HG03378 (cell line): ENCODE data around the gene ABHD3.
"Not testable (repeated sequence)": the region's sequence is repeated elsewhere in the genome, so short reads cannot be mapped to it uniquely, and the experiment has no call there.

Experiments used
- ATAC-seq: cut with Tn5 transposase; IDR thresholded peaks from one replicate; pipeline ENCODE4 v1.9.1; 2021; ENCODE audit warnings: mild to moderate bottlenecking, moderate library complexity; ENCODE audit not compliant: unreplicated experiment

The ABHD3 gene

DNA sequence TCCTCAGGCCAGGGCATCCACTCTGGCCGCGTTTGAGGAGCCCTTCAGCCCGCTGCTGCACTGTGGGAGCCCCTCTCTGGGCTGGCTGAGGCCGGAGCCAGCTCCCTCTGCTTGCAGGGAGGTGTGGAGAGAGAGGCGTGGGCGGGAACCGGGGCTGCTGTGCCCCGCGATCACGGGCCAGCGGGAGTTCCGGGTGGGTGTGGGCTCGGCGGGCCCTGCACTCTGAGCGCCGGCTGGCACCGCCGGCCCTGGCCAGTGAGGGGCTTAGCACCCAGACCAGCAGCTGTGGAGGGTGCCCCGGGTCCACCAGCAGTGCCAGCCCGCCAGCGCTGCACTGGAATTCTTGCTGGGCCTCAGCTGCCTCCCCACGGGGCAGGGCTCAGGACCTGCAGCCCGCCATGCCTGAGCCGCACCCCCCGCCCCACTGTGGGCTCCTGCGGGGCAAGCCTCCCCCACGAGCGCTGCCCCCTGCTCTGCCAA lies 1.9 kb upstream of the ABHD3 start:
- no peak for ATAC-seq

DNA sequence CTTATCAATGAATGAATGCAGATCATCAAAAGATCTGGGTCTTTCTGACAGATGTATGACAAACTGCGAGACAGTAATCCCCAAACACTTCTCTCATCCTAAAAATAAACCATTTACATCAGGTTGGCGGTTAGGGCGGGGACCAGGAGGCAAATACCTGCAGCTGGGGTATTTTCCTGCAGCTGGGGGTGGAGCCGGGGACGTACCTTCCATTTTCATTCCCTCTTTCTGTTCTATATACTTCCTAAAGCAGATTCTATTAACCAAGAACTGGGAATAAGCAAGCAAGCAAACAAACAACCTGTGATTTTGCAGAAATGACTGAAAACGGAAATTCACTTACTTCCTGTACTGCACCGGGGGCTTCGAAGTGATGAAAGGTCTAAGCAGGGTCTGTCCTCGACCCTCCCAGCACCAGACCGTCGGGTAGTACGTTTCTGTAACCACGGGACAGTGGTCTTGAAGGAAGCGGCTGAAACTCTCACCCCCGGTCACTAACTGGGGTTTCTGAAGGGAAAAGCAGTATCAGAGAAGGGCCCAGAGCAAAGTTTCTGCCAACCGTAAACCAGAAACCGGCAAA lies 1.2 kb downstream of the ABHD3 start:
- peak; percentile 25 for ATAC-seq

DNA sequence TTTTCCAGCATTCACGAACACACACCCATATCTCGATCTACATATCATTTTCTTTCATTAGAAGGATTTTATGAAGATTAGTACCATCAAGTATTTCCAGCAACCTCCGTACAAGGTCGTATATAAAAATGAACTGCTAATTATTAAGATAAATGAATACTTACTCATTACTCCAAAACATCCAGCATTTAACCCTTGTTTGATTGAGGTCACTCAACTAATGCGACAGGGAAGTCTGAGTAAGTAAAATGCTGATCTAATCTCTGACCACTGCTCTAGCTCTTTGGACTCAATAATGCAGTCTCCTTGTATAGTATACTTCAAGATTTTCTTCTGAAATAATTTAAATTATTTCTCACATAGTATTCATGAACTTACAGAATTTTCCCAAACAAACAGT lies 2.0 kb downstream of the ABHD3 start:
- no peak for ATAC-seq

DNA sequence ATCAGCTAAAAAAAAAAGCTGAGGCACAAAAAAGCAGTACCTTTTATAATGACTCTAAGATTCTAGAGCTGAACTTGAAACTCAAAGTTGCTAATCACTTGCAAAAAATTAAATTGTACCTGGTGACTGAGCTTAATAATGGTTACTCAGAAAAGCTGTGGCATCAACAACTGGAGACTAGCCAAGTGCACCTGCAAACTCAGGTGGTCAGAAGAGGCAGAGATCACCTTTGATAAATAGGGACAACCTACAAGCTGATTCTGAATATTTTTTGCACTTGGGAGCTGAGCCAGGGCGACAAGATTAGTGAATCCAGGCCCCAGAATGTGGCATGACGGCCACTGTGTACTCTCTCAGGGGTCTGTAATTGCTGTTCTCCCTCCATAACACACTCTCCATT lies 3.0 kb downstream of the ABHD3 start:
- no peak for ATAC-seq

DNA sequence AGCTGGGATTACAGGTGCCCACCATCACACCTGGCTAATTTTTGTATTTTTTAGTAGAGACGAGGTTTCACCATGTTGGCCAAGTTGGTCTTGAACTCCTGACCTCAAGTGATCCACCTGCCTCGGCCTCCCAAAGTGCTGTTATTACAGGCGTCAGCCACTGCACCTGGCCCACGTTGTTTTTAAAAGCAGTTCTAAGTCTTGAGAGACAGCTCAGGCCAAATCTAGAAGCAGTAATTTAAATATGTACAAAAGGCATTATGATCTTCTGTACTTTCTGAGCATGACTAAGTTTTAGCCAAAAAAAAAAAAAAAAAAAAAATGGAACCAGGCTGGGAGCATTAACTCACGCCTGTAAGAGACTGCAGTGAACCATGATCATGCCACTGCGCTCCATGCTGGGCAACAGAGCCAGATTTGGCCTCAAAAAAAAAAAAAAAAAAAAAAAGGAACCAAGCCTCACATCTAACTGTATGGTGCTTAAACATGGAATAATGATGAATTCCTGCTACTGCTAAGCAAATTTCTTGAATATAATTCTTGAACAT lies 4.0 kb downstream of the ABHD3 start:
- no peak for ATAC-seq

DNA sequence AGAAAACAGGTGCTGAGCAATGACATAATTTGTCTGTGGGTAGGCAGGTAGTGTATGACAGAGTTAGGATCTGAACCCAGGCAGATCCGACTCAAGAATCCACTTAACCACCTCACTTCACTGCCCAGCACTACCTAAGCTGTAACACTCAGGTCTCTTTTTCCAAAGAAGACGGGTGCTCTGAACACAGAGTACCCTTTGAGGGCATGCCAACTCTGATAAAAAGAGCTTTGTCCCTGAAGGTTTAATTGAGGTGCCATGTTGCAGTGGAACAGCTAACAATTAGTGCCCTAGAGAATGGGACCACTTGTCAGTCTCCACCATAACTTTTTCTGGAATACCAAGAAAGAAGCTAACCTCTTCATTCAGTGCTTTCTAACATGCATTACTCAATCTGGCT lies 11.3 kb downstream of the ABHD3 start:
- ATAC-seq: no peak

DNA sequence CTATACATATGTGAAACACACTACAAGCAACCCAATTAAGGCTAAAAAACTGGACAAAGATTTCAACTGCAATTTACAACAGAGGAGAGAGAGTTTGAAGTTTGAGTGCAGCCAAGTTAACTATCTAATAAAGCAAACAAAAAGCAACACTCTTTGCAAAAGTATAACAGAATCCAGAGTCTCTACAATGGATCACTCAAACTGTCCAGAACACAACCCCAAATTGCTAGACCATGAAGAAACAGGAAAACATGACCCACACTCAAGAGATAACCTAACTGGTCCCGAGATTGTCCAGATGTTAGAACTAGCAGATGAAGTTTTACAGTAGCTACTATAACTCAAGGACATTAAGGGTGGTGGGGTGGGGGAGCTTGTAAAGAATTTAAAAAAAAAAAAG lies 14.8 kb downstream of the ABHD3 start:
- no peak for ATAC-seq

DNA sequence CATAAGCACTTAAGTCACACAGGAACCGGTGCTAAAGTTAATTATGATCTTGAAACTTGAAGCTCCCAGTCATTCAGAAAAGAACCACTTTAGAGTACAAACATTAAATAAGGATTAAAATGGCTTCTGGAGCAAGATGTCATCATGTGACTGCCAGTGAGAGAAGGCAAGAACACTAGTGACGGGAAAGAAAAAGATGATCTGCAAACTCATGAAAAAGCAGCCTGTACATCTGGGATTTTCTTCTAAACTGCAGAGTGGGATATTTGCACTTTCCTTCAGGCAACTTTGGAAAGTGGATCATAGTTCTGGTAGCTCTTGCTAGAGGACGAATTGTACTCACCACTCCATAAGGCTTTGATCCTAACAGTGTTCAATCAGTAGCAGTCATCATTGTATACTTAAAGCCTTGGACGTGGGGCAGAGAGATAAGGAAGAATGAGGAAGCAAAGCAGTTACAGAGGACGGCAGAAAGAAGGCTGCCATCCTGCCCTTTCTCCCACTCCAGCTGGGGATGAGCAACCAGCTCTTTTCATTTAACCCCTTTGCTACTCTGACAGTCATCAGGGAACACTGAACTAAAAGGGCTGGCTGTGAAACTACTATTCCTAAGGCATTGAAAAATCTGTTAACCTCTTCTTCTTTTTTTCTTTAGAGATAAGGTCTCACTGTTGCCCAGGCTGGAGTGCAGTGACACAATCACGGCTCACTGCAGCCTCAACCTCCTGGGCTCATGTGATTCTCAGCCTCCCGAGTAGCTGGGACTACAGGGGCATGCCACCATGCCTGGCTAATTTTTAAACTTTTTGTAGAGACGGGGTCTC lies 18.1 kb downstream of the ABHD3 start:
- no peak for ATAC-seq

DNA sequence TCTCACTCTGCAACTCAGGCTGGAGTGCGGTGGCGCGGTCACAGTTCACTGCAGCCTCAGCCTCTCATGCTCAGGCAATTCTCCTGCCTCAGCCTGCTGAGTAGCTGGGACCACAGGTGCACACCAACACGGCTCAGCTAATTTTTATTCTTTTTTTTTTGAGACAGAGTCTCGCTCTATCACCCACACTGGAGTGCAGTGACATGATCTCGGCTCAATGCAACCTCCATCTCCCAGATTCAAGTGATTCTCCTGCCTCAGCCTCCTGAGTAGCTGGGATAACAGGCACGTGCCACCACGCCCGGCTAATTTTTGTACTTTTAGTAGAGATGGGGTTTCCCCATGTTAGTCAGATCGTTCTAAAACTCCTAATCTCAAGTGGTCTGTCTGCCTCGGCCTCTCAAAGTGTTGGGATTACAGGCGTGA lies 19.0 kb downstream of the ABHD3 start:
- ATAC-seq: peak; percentile 66

DNA sequence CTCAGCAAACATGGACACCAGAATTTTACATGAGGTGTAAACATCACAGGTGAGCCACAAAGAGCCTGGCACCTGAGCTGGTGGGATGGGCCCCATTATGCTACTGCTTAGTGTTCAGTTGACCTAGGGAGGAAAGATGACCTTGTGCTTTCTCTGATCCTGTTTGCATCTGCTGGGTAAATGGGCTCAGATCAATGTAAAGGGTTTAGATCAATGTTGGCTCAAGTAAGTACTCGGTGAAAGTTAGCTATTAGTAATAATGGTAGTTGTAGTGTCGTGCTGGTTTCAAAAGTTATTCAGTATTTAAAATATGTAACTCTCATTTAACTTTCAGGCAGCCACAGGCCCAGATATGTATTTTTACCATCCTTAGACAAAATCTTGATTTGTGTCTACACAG lies 19.8 kb downstream of the ABHD3 start:
- ATAC-seq: peak; percentile 69

DNA sequence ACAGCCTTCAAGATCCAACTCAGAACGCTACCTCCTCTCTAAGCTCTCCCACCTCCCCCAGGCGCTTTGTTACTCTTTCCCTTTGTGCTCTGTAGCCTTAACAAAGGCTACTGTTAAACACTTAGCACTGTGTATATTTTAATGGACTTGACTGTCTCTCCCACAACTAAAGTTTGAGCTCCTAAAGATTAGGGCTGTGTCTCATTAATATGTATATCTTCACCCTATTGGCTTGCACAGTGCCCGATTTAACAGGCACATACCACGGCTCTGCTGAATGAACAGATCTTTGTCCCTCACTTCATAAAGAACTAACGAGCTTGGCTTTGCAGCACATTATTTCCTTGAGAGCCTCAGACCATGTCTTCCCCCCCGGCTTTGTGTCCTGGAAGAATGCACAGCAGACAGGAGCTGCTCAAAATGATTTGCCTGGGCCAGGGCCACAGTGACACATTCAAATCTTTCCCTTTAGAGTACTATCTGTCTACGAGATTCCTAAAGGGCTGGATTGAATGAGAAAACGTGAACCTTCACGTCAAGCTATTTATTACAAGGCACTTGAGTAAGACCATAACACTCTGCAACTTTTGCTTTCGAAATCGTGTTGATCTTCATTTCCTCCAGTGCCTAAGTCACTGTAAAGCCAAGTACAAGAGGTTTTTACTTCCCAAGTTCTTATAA lies 22.1 kb downstream of the ABHD3 start:
- ATAC-seq: peak; percentile 46

DNA sequence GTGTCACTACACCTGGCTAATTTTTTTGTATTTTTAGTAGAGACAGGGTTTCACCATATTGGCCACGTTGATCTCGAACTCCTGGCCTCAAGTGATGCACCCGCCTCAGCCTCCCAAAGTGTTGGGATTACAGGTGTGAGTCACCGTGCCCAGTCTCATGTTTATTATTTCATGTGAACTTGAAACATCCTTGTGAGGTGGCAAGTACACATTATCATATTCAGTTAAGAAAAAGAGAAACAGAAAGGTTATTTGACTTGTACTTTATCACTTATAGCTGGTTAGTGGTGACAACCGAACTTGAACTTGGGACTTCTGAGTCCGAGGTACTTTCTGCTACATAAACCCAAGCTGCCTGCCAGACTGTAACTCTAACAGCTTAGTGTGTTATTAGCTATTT lies 24.4 kb downstream of the ABHD3 start:
- ATAC-seq: no peak

DNA sequence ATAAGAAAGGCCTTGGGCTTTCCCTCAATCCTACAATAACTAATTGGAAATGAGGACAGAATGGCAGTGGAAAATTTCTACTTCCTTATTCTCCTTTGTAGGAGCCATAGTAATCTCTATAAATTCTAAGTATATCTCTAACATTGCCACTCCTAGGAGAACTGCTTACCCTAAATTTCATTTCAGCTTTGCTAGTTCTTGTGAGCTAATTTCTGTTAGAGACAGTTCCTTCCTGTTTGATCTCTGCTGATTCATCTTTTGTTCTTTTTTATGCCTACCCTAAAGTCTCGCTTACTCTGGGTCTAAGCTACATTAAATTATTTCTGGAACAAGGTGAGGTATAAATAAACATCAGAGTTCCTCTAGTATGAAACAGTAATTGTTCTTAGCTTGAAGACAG lies 25.7 kb downstream of the ABHD3 start:
- ATAC-seq: no peak

DNA sequence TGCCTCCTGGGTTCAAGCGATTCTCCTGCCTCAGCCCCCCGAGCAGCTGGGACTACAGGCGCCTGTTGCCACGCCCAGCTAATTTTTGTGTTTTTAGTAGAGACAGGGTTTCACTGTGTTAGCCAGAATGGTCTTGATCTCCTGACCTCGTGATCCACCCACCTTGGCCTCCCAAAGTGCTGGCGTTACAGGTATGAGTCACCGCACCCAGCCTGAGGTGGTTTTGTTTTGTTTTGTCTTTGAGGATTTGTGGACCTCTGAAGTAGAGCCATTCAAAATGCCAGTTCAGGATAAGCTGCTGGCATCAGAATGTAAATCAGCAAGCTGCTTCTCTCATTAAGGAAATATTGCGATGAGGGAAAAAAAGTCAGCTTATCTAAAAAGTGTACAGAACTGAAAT lies 29.2 kb downstream of the ABHD3 start:
- not testable (repeated sequence) for ATAC-seq

DNA sequence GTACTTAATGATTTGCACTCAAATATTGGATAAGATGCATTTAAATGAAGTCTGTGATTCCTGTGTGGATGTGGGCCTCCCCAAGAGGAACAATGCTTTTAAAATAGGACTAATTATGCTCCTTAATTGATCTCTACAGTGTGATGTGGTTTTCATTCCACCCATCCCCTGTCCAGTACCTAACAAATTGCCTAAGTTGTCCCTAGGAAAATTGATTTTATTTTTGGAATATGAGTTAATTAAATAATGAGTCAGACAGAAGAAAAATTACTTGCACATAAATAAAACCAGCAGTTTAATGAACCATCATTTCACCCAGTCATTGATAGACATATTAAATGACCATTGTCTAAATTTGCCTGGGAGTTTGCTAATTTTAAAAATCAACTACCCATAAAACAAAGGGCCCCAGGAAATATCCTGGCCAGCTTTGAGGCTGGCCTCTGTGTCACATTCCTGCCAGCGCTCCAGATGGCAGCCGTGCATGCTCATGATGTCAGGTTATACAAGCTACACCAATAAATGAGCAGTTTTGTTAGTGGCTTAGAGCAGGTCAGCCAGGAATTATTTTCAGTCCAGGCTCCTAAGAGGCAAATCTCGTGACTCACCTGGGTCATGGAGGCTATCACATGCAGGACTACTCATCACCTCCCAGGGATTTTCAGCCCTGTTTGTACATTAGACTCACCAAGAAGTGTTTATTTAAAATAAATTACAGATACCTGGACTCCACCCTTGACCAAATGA lies 31.9 kb downstream of the ABHD3 start:
- no peak for ATAC-seq

DNA sequence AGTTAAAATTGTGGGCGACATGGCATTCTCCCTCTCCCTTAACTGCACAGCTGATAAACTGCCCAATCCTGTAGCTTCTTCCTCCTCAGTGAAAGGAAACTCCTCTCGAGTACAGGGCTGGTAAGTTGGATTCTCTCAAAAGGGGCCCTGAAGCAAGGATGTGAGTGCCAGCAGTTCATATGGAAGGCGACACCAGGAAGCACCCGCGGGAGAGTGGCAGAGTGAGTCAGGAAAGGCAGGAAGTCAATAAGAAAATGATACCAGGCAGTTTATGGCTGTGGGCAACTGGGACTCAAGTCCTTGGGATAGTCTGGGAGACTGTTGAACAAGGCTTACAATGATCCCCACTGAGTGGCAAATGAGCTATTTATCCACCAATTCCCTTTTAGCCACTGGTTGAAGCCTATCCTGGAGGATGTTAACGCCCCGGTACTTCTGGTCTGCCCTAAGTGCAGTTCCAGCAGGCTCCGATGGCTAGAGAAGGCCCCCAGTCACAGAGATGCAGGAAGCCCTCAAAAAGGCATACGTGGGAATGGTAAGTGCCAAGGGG lies 34.8 kb downstream of the ABHD3 start:
- no peak for ATAC-seq

DNA sequence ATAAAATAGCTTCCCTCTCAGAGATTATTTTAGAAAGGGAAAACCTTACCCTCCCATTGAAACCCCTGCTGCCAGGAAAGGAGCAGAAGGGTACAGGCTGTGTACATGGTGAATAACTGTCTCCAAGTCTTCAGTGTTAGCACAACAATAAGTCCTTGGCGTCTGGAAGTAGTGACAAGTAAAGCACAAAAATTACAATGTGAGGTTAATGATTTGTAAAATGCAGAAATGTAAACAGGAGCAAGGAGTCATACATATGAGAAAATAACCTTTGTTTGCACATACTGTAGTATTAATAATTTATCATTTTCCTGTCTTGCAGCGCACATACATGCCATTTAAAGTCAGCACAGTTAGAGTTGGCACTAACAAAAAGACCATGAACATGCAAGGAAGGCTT lies 40.5 kb downstream of the ABHD3 start:
- ATAC-seq: no peak

DNA sequence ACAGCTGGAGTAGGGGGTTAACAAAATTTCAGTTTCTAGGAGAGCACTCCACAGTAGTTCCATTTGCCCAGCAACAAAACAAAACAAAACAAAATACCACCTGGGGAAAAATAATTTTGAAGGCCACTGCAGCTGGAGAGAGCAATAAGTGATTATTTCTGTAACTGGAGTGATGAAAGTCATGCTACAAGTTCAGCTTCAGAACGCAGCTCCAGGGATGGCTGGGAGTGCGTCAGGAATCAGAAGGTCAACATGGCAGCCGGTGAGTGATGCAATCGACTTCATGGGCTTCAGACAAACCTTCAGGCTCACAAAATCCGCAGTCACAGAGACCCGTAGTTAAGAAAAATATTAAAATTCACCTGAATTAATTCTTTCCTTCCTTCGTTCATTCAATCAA lies 41.0 kb downstream of the ABHD3 start:
- no peak for ATAC-seq

DNA sequence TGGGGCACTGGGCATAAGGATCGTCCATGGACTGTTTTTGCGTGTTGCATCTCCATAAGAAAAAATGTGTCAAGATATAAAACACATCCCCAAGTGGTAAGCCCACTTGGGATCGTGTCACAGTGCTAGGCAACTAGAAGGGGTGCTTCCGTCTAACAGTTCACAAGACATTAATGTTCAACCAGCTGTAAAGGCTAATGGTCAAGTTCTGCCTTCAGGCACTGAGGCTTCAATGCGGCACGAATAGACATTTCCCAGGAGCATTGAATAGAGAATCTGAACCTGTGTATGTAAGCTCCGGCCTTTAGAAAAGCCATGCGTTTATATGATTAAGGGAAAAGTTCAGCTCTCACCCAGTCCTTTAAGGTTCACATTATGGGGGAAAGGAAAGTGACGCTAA lies 42.0 kb downstream of the ABHD3 start:
- ATAC-seq: no peak

DNA sequence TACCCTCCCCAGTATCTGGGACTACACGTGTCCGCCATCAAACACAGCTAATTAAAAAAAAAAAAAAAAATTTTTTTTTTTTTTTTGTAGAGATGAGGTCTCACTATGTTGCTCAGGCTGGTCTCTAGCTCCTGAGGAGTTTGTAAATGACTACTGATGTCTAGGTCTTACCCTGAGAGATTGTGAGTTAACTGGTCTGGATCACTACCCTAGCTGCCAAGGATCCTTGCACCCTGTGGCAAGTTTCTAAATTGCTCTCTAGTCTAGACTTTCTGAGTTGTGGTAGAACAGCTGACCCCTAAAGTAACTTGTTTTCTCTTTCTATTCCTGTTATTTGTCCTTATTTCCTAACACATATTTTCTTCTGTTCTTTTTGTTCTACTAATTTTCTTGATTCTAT lies 44.5 kb downstream of the ABHD3 start:
- ATAC-seq: no peak

DNA sequence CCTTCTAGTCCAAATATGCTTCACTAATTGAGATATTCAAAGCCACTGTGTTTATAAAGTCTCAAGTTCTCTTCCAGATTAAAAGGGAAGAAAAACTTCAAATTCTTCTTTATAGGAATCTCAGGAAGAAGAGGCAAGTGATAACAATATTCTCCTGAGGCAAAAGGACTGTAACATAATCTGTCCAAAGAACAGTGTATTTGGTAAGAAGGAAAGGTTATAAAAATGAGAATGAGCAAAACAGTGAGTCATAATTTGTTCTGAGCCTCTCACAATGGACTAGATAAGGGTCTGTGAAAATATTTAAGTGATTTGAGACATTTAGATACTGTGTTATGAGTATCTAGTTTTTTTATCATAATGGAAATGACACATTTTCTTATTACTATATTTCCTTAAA lies 48.2 kb downstream of the ABHD3 start:
- ATAC-seq: no peak
